ENCODE data around the gene DNAAF2.
"Not testable (repeated sequence)": the region's sequence is repeated elsewhere in the genome, so short reads cannot be mapped to it uniquely, and the experiment has no call there.

DNAAF2 gene

GRCh38 chr14:49620182-49621113 is 14.6 kb downstream of the DNAAF2 start, which contains the start of the genes MGAT2 and RPL36AL:
MGAT2 (plus strand) TSS chr14:49620799; CDS start chr14:49621269, 470 bp downstream.
RPL36AL (minus strand) TSS chr14:49620626; CDS start chr14:49619104, 1,522 bp downstream.
- peak within 1 kb of the TSS; percentile 95 for H3K9ac ChIP-seq (ENCODE audit: low read depth, low read length)
- H3K36me3 ChIP-seq (ENCODE audit: control insufficient read depth, insufficient read depth, low read length), result peaks cover 3% of the 10 kb centered on the region
- peaks cover 4% of the 10 kb centered on the region for H3K4me1 ChIP-seq (ENCODE audit: control insufficient read depth, insufficient read depth, low read length)

GRCh38 chr14:49619730-49620129 is 15.3 kb downstream of the DNAAF2 start:
- Histone ChIP-seq H3K9ac (ENCODE audit: low read depth, low read length) (peak overlapping the region; percentile 95), H3K36me3 (ENCODE audit: control insufficient read depth, insufficient read depth, low read length) (peaks cover 3% of the 10 kb centered on the region), H3K27me3 (ENCODE audit: control insufficient read depth, insufficient read depth, low read length) (peaks cover 3% of the 10 kb centered on the region), H3K9me3 (ENCODE audit: control insufficient read depth, insufficient read depth, low read length) (no peaks in the 10 kb centered on the region), H3K4me3 (ENCODE audit: low read depth, low read length) (peak overlapping the region; percentile 98), H3K4me1 (ENCODE audit: control insufficient read depth, insufficient read depth, low read length) (peaks cover 4% of the 10 kb centered on the region)

More at GRCh38 chr14:49620182-49621113, 14.6 kb downstream of the DNAAF2 start, which contains the start of the genes MGAT2 and RPL36AL:
- Histone ChIP-seq H3K27me3 (ENCODE audit: control insufficient read depth, insufficient read depth, low read length) (peaks cover 3% of the 10 kb centered on the region), H3K4me3 (ENCODE audit: low read depth, low read length) (peak within 1 kb of the TSS; percentile 98), H3K9me3 (ENCODE audit: control insufficient read depth, insufficient read depth, low read length) (no peaks in the 10 kb centered on the region)

- H3K4me3 ChIP-seq (ENCODE audit: low read depth, low read length), result peak overlapping the region; percentile 98
- H3K9ac ChIP-seq (ENCODE audit: low read depth, low read length), result peak overlapping the region; percentile 95
- H3K9me3 ChIP-seq (ENCODE audit: control insufficient read depth, insufficient read depth, low read length); H3K36me3 ChIP-seq (ENCODE audit: control insufficient read depth, insufficient read depth, low read length); H3K4me1 ChIP-seq (ENCODE audit: control insufficient read depth, insufficient read depth, low read length); H3K27me3 ChIP-seq (ENCODE audit: control insufficient read depth, insufficient read depth, low read length): not testable (repeated sequence)
These were observed 15.8 kb downstream of the DNAAF2 start for GRCh38 chr14:49619273-49619672.

GRCh38 chr14:49617852-49618519 is 17.1 kb downstream of the DNAAF2 start:
- no peaks in the 10 kb centered on the region for H3K9me3 ChIP-seq (ENCODE audit: control insufficient read depth, insufficient read depth, low read length)
- peaks cover 3% of the 10 kb centered on the region for H3K36me3 ChIP-seq (ENCODE audit: control insufficient read depth, insufficient read depth, low read length)
- peaks cover 4% of the 10 kb centered on the region for H3K4me1 ChIP-seq (ENCODE audit: control insufficient read depth, insufficient read depth, low read length)
- H3K27me3 ChIP-seq (ENCODE audit: control insufficient read depth, insufficient read depth, low read length), result peaks cover 3% of the 10 kb centered on the region
- H3K4me3 ChIP-seq (ENCODE audit: low read depth, low read length), result no peak overlapping the region
- H3K9ac ChIP-seq (ENCODE audit: low read depth, low read length), result no peak overlapping the region

GRCh38 chr14:49615776-49616175 is 19.3 kb downstream of the DNAAF2 start:
- no peaks in the 10 kb centered on the region for H3K9me3 ChIP-seq (ENCODE audit: control insufficient read depth, insufficient read depth, low read length)
- H3K27me3 ChIP-seq (ENCODE audit: control insufficient read depth, insufficient read depth, low read length), result no peaks in the 10 kb centered on the region
- peaks cover 3% of the 10 kb centered on the region for H3K36me3 ChIP-seq (ENCODE audit: control insufficient read depth, insufficient read depth, low read length)
- no peak overlapping the region for H3K9ac ChIP-seq (ENCODE audit: low read depth, low read length)
- H3K4me3 ChIP-seq (ENCODE audit: low read depth, low read length), result no peak overlapping the region
- H3K4me1 ChIP-seq (ENCODE audit: control insufficient read depth, insufficient read depth, low read length), result no peaks in the 10 kb centered on the region

- no peaks in the 10 kb centered on the region for H3K36me3 ChIP-seq (ENCODE audit: control insufficient read depth, insufficient read depth, low read length)
- H3K27me3 ChIP-seq (ENCODE audit: control insufficient read depth, insufficient read depth, low read length), result no peaks in the 10 kb centered on the region
- no peak overlapping the region for H3K4me3 ChIP-seq (ENCODE audit: low read depth, low read length)
- H3K4me1 ChIP-seq (ENCODE audit: control insufficient read depth, insufficient read depth, low read length), result no peaks in the 10 kb centered on the region
- no peak overlapping the region for H3K9ac ChIP-seq (ENCODE audit: low read depth, low read length)
- H3K9me3 ChIP-seq (ENCODE audit: control insufficient read depth, insufficient read depth, low read length), result no peaks in the 10 kb centered on the region
These were observed 20.8 kb downstream of the DNAAF2 start for GRCh38 chr14:49614196-49614595.

GRCh38 chr14:49612671-49613070 is 22.4 kb downstream of the DNAAF2 start:
- no peak overlapping the region for H3K4me3 ChIP-seq (ENCODE audit: low read depth, low read length)
- no peaks in the 10 kb centered on the region for H3K4me1 ChIP-seq (ENCODE audit: control insufficient read depth, insufficient read depth, low read length)
- H3K36me3 ChIP-seq (ENCODE audit: control insufficient read depth, insufficient read depth, low read length), result no peaks in the 10 kb centered on the region
- H3K9me3 ChIP-seq (ENCODE audit: control insufficient read depth, insufficient read depth, low read length), result no peaks in the 10 kb centered on the region
- H3K9ac ChIP-seq (ENCODE audit: low read depth, low read length), result no peak overlapping the region
- H3K27me3 ChIP-seq (ENCODE audit: control insufficient read depth, insufficient read depth, low read length), result no peaks in the 10 kb centered on the region

GRCh38 chr14:49612251-49612650 is 22.8 kb downstream of the DNAAF2 start:
- no peak overlapping the region for H3K4me3 ChIP-seq (ENCODE audit: low read depth, low read length)
- H3K27me3 ChIP-seq (ENCODE audit: control insufficient read depth, insufficient read depth, low read length), result no peaks in the 10 kb centered on the region
- H3K4me1 ChIP-seq (ENCODE audit: control insufficient read depth, insufficient read depth, low read length), result no peaks in the 10 kb centered on the region
- no peaks in the 10 kb centered on the region for H3K9me3 ChIP-seq (ENCODE audit: control insufficient read depth, insufficient read depth, low read length)
- no peaks in the 10 kb centered on the region for H3K36me3 ChIP-seq (ENCODE audit: control insufficient read depth, insufficient read depth, low read length)
- no peak overlapping the region for H3K9ac ChIP-seq (ENCODE audit: low read depth, low read length)

- no peak overlapping the region for H3K9ac ChIP-seq (ENCODE audit: low read depth, low read length)
- H3K36me3 ChIP-seq (ENCODE audit: control insufficient read depth, insufficient read depth, low read length), result peaks cover 5% of the 10 kb centered on the region
- no peaks in the 10 kb centered on the region for H3K27me3 ChIP-seq (ENCODE audit: control insufficient read depth, insufficient read depth, low read length)
- no peak overlapping the region for H3K4me3 ChIP-seq (ENCODE audit: low read depth, low read length)
- H3K4me1 ChIP-seq (ENCODE audit: control insufficient read depth, insufficient read depth, low read length), result no peaks in the 10 kb centered on the region
- H3K9me3 ChIP-seq (ENCODE audit: control insufficient read depth, insufficient read depth, low read length), result no peaks in the 10 kb centered on the region
These were observed 27.5 kb downstream of the DNAAF2 start for GRCh38 chr14:49607583-49607982.

- Histone ChIP-seq H3K9ac (ENCODE audit: low read depth, low read length) (peak within 1 kb of the TSS; percentile 95), H3K4me3 (ENCODE audit: low read depth, low read length) (peak within 1 kb of the TSS; percentile 96), H3K4me1 (ENCODE audit: control insufficient read depth, insufficient read depth, low read length) (no peaks in the 10 kb centered on the region), H3K36me3 (ENCODE audit: control insufficient read depth, insufficient read depth, low read length) (no peaks in the 10 kb centered on the region), H3K9me3 (ENCODE audit: control insufficient read depth, insufficient read depth, low read length) (no peaks in the 10 kb centered on the region), H3K27me3 (ENCODE audit: control insufficient read depth, insufficient read depth, low read length) (no peaks in the 10 kb centered on the region)
These were observed 36.4 kb downstream of the DNAAF2 start, which contains the start of gene LRR1 for GRCh38 chr14:49598485-49599300. LRR1 (plus strand) TSS chr14:49598940; CDS start chr14:49599021, 81 bp downstream.

GRCh38 chr14:49598189-49598484 is 36.9 kb downstream of the DNAAF2 start:
- Histone ChIP-seq H3K4me1 (ENCODE audit: control insufficient read depth, insufficient read depth, low read length) (no peaks in the 10 kb centered on the region), H3K9ac (ENCODE audit: low read depth, low read length) (peak overlapping the region; percentile 95)

More at GRCh38 chr14:49598189-49598484, 36.9 kb downstream of the DNAAF2 start:
- Histone ChIP-seq H3K36me3 (ENCODE audit: control insufficient read depth, insufficient read depth, low read length) (no peaks in the 10 kb centered on the region), H3K27me3 (ENCODE audit: control insufficient read depth, insufficient read depth, low read length) (no peaks in the 10 kb centered on the region), H3K4me3 (ENCODE audit: low read depth, low read length) (peak overlapping the region; percentile 96), H3K9me3 (ENCODE audit: control insufficient read depth, insufficient read depth, low read length) (no peaks in the 10 kb centered on the region)

Data from iPS-15b (cell line).